ENCODE results near the gene CEP85L.

DNA sequence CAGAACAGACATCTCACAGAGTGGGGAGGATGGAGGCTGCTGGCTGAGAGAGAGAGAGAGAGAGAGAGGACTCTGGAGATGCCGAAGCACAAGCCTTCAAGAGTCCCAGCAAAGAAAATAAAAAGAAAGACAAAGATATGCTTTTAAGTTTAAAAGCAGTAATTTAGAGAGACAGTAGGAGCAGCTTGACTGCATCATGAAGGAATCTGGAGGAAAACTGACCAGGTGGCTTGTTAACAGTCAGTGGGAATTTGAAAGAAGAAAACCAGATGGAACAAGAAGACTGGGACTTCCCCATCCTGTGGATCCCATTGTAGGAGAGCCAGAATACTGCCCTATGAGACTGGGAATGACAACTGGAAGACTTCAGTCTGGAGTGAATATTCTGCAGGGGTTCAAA lies 149.6 kb downstream of the CEP85L start:
- TF ChIP-seq TARDBP (CRISPR knock-in tag; IDR thresholded peaks at IDR 0.05): no peak
- TF ChIP-seq MAFF (IDR thresholded peaks at IDR 0.05; ENCODE audit: low read depth, low read length): no peak
- no peak for TF ChIP-seq CHD2 (IDR thresholded peaks at IDR 0.05; ENCODE audit: low read depth, low read length)
- no peak for TF ChIP-seq ZNF251 (CRISPR knock-in tag; IDR thresholded peaks at IDR 0.05)
- TF ChIP-seq HNRNPH1 (optimal IDR thresholded peaks at IDR 0.05; ENCODE audit: low read depth, low read length): no peak
- no peak for TF ChIP-seq BRCA1 (CRISPR knock-in tag; IDR thresholded peaks at IDR 0.05)
- no peak for TF ChIP-seq TBL1XR1 (IDR thresholded peaks at IDR 0.05; ENCODE audit: borderline replicate concordance, low read length, partially characterized antibody)

Data from HepG2 (cell line).